ENCODE measurements around the gene ZNF532. TPM values are rescaled to one million over a fixed set of nuclear protein-coding genes. Genes with fewer than 3 reads are reported as not detected.

ZNF532 gene
- total and polyA plus RNA-seq, 2 of the 13 experiments (the other 11 are each of a cell fraction or from before 2014, with no cell fraction given): not detected

DNA sequence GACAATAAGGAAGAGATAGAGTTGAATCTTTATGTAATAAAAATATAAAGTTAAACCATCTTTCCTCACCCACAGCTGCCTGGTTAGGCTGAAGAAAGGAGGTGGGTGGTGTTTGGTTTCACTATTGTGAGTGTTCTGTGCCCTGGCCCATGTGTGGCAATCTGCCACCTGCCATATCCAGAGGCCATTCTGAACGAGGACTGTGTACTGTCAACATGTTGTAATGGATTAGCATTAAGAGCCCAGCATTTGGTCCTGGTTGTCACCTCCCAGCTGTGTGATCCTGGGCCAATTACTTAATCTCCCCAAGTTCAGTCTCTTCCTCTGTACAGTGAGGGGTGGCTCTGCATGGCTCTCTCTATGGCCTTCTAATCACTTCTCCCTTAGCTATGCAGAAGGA lies 156.8 kb downstream of the ZNF532 start:
- Histone ChIP-seq H3K36me3 (replicated peaks in 1 of 2; ENCODE audit: control insufficient read depth in 1 of 2, insufficient read depth in 2 of 2, low read length in 2 of 2) (no peaks in the 10 kb centered on the region), H3K27ac (ENCODE audit: extremely low read length, insufficient read depth, low read length) (no peak overlapping the region), H3K4me3 (replicated peaks in 1 of 3; ENCODE audit: insufficient read depth in 1 of 3, low read depth in 2 of 3, low read length in 3 of 3) (no peak overlapping the region), H3K79me2 (ENCODE audit: insufficient read depth, low read length) (no peaks in the 10 kb centered on the region), H3K9ac (ENCODE audit: insufficient read depth, low read depth, low read length) (no peak overlapping the region), H4K20me1 (ENCODE audit: insufficient read depth, low read length) (no peaks in the 10 kb centered on the region), H3K27me3 (ENCODE audit: control insufficient read depth in 1 of 2, insufficient read depth in 2 of 2, low read length in 2 of 2) (peaks cover 0 to 10% of the 10 kb centered on the region in 2 experiments; a peak in 3 of 5 replicates), H3K9me3 (ENCODE audit: low read length) (no peaks in the 10 kb centered on the region), H3K4me1 (ENCODE audit: insufficient read depth, low read length) (no peaks in the 10 kb centered on the region), H2AFZ (ENCODE audit: low read length) (no peak overlapping the region), H3K4me2 (ENCODE audit: low read depth, low read length) (no peak overlapping the region)
- intact Hi-C loops (cut with micrococcal nuclease; ENCODE audit: unreplicated experiment) (no loop called here), in situ Hi-C loops (cut with HindIII; ENCODE audit: extremely low pct_ligation_motif_present, low pct_unique_long_range_greater_than_20kb) (no loop called here)
- DNase-seq (ENCODE audit: low spot score) (no peak), ATAC-seq (no peak), FAIRE-seq (no peak)
- TF ChIP-seq, protein P1, sequence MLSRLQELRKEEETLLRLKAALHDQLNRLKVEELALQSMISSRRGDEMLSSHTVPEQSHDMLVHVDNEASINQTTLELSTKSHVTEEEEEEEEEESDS (CRISPR knock-in tag; IDR thresholded peaks at IDR 0.05; ENCODE audit: borderline replicate concordance): no peak
- TF ChIP-seq PHB2 (IDR thresholded peaks at IDR 0.05; ENCODE audit: partially characterized antibody) (no peak), DPF2 (CRISPR knock-in tag; IDR thresholded peaks at IDR 0.05; ENCODE audit: borderline replicate concordance, low read depth) (no peak), ZNF225 (CRISPR knock-in tag; IDR thresholded peaks at IDR 0.05) (no peak), ZNF749 (CRISPR knock-in tag; IDR thresholded peaks at IDR 0.05; ENCODE audit: borderline replicate concordance) (no peak), HES4 (CRISPR knock-in tag; IDR thresholded peaks at IDR 0.05; ENCODE audit: borderline replicate concordance) (no peak), THAP11 (CRISPR knock-in tag; IDR thresholded peaks at IDR 0.05) (no peak), FOXK2 (IDR thresholded peaks at IDR 0.05) (no peak)
- TF ChIP-seq, protein P2, sequence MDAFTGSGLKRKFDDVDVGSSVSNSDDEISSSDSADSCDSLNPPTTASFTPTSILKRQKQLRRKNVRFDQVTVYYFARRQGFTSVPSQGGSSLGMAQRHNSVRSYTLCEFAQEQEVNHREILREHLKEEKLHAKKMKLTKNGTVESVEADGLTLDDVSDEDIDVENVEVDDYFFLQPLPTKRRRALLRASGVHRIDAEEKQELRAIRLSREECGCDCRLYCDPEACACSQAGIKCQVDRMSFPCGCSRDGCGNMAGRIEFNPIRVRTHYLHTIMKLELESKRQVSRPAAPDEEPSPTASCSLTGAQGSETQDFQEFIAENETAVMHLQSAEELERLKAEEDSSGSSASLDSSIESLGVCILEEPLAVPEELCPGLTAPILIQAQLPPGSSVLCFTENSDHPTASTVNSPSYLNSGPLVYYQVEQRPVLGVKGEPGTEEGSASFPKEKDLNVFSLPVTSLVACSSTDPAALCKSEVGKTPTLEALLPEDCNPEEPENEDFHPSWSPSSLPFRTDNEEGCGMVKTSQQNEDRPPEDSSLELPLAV (CRISPR knock-in tag; conservative IDR thresholded peaks at IDR 0.05; ENCODE audit: low read depth): no peak
- TF ChIP-seq, protein P3, sequence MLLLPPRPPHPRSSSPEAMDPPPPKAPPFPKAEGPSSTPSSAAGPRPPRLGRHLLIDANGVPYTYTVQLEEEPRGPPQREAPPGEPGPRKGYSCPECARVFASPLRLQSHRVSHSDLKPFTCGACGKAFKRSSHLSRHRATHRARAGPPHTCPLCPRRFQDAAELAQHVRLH (CRISPR knock-in tag; IDR thresholded peaks at IDR 0.05; ENCODE audit: borderline replicate concordance, low read depth): no peak
- TF ChIP-seq, protein P4, sequence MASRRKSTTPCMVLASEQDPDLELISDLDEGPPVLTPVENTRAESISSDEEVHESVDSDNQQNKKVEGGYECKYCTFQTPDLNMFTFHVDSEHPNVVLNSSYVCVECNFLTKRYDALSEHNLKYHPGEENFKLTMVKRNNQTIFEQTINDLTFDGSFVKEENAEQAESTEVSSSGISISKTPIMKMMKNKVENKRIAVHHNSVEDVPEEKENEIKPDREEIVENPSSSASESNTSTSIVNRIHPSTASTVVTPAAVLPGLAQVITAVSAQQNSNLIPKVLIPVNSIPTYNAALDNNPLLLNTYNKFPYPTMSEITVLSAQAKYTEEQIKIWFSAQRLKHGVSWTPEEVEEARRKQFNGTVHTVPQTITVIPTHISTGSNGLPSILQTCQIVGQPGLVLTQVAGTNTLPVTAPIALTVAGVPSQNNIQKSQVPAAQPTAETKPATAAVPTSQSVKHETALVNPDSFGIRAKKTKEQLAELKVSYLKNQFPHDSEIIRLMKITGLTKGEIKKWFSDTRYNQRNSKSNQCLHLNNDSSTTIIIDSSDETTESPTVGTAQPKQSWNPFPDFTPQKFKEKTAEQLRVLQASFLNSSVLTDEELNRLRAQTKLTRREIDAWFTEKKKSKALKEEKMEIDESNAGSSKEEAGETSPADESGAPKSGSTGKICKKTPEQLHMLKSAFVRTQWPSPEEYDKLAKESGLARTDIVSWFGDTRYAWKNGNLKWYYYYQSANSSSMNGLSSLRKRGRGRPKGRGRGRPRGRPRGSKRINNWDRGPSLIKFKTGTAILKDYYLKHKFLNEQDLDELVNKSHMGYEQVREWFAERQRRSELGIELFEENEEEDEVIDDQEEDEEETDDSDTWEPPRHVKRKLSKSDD (CRISPR knock-in tag; IDR thresholded peaks at IDR 0.05; ENCODE audit: low read depth): no peak
- TF ChIP-seq, protein P5, sequence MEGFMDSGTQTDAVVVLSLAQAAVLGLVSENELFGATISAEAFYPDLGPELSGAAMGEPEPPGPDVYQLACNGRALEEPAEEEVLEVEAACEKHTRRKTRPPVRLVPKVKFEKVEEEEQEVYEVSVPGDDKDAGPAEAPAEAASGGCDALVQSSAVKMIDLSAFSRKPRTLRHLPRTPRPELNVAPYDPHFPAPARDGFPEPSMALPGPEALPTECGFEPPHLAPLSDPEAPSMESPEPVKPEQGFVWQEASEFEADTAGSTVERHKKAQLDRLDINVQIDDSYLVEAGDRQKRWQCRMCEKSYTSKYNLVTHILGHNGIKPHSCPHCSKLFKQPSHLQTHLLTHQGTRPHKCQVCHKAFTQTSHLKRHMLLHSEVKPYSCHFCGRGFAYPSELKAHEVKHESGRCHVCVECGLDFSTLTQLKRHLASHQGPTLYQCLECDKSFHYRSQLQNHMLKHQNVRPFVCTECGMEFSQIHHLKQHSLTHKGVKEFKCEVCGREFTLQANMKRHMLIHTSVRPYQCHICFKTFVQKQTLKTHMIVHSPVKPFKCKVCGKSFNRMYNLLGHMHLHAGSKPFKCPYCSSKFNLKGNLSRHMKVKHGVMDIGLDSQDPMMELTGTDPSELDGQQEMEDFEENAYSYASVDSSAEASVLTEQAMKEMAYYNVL (CRISPR knock-in tag; IDR thresholded peaks at IDR 0.05; ENCODE audit: borderline replicate concordance): no peak
- ChIA-PET CTCF (ENCODE audit: low intra/inter-chr PET ratio, low total read pairs) (no interaction called here), POLR2A (no interaction called here)
- WGBS (ENCODE audit: low lambda C conversion rate): 0% methylated on average over 1 of the region's 1 CpG
- no TSS peak for BruUV-seq (replicated peaks)
